Measurements from ENCODE around the gene POLR2J. TPM values are rescaled to one million over a fixed set of nuclear protein-coding genes. Genes with fewer than 3 reads are reported as not detected.

Gene POLR2J
- total RNA-seq, 1 experiment from 2014 or later = 66.9 TPM

- TF ChIP-seq CTCF (conservative IDR thresholded peaks at IDR 0.05) (no peak), EZH2 (IDR thresholded peaks at IDR 0.05; ENCODE audit: low read depth) (no peak)
- ChIA-PET CTCF (interaction anchor here (0.5 to 0.6 kb wide), 2 partner anchors 31 to 185 kb away, joined by 6 to 7 read pairs; no protein-coding TSS in a partner anchor), POLR2A (ENCODE audit: unreplicated experiment) (interaction anchor here (0.8 kb wide), 1 partner anchor 49 kb away, joined by 28 read pairs; no protein-coding TSS in a partner anchor)
- peak within 1 kb of the TSS; percentile 100 for H2AFZ ChIP-seq
- peaks cover 17% of the 10 kb centered on the region; the same call in 1 of the 2 replicates for H3K79me2 ChIP-seq (ENCODE audit: low read depth)
- H3K36me3 ChIP-seq (ENCODE audit: low read depth) = no peaks in the 10 kb centered on the region
- DNase-seq = peak; percentile 69 to 95
- H3K27ac ChIP-seq = no peak within 1 kb of the TSS
- no peaks in the 10 kb centered on the region for H3K27me3 ChIP-seq (ENCODE audit: insufficient read depth, low read depth)
- H3K4me2 ChIP-seq = peak within 1 kb of the TSS; percentile 91
- intact Hi-C loops (cut with micrococcal nuclease; ENCODE audit: unreplicated experiment) = loop anchor here (10.0 kb wide), 1 partner anchor 190 kb away; no protein-coding TSS in a partner anchor
- no peaks in the 10 kb centered on the region for H3K9me2 ChIP-seq (ENCODE audit: insufficient read depth)
- no peaks in the 10 kb centered on the region for H3K9me3 ChIP-seq (ENCODE audit: insufficient read depth, low read depth)
- peaks cover 12% of the 10 kb centered on the region for H3K4me1 ChIP-seq (replicated peaks; ENCODE audit: insufficient read depth)
- H3K4me3 ChIP-seq = peak within 1 kb of the TSS; percentile 99
- no peaks in the 10 kb centered on the region for H4K20me1 ChIP-seq (ENCODE audit: insufficient read depth)
- H3F3A ChIP-seq (ENCODE audit: insufficient read depth, low read depth) = no peaks in the 10 kb centered on the region; the same call in 1 of the 2 replicates
- no TSS peak for BruUV-seq (replicated peaks)
Measured at GRCh38 chr7:102464577-102465280, 14.0 kb downstream of the POLR2J start, which contains the start of the genes ALKBH4 and LRWD1. TSS of gene ALKBH4 (minus strand) at chr7:102464863. CDS start at chr7:102464836, 27 bp downstream. TSS of gene LRWD1 (plus strand) at chr7:102464984. CDS start at chr7:102465081, 97 bp downstream.

GRCh38 chr7:102463841-102464576 lies 14.7 kb downstream of the POLR2J start:
- H4K20me1 ChIP-seq (ENCODE audit: insufficient read depth) = no peaks in the 10 kb centered on the region
- TSS peak; percentile 16 for BruUV-seq (replicated peaks)
- H3K79me2 ChIP-seq (ENCODE audit: low read depth) = peaks cover 17% of the 10 kb centered on the region; the same call in 1 of the 2 replicates
- CTCF ChIA-PET = no interaction called here
- H3K36me3 ChIP-seq (ENCODE audit: low read depth) = no peaks in the 10 kb centered on the region
- H3K9me2 ChIP-seq (ENCODE audit: insufficient read depth) = no peaks in the 10 kb centered on the region
- intact Hi-C loops (cut with micrococcal nuclease; ENCODE audit: unreplicated experiment) = loop anchor here (10.0 kb wide), 1 partner anchor 189 kb away; no protein-coding TSS in a partner anchor
- DNase-seq = no peak
- no peaks in the 10 kb centered on the region; the same call in 1 of the 2 replicates for H3F3A ChIP-seq (ENCODE audit: insufficient read depth, low read depth)
- peak overlapping the region; percentile 91 for H3K4me2 ChIP-seq
- H3K27ac ChIP-seq = no peak overlapping the region
- no peaks in the 10 kb centered on the region for H3K9me3 ChIP-seq (ENCODE audit: insufficient read depth, low read depth)
- no peaks in the 10 kb centered on the region for H3K27me3 ChIP-seq (ENCODE audit: insufficient read depth, low read depth)
- no peak for TF ChIP-seq CTCF (conservative IDR thresholded peaks at IDR 0.05)
- no peak for TF ChIP-seq EZH2 (IDR thresholded peaks at IDR 0.05; ENCODE audit: low read depth)
- peaks cover 12% of the 10 kb centered on the region for H3K4me1 ChIP-seq (replicated peaks; ENCODE audit: insufficient read depth)
- POLR2A ChIA-PET (ENCODE audit: unreplicated experiment) = interaction anchor here (0.6 to 0.8 kb wide), 2 partner anchors 48 to 77 kb away, joined by 3 to 28 read pairs; no protein-coding TSS in a partner anchor
- H3K4me3 ChIP-seq = peak overlapping the region; percentile 99
- H2AFZ ChIP-seq = peak overlapping the region; percentile 100

- H3K9me3 ChIP-seq (ENCODE audit: insufficient read depth, low read depth) = no peaks in the 10 kb centered on the region
- H3K27me3 ChIP-seq (ENCODE audit: insufficient read depth, low read depth) = no peaks in the 10 kb centered on the region
- H3K27ac ChIP-seq = no peak overlapping the region
- no peak for DNase-seq
- ChIA-PET CTCF (no interaction called here), POLR2A (ENCODE audit: unreplicated experiment) (no interaction called here)
- H3F3A ChIP-seq (ENCODE audit: insufficient read depth, low read depth) = 0 out of 2 replicates have a peak, but pooled peaks cover 2% of the 10 kb centered on the region
- no peaks in the 10 kb centered on the region for H3K36me3 ChIP-seq (ENCODE audit: low read depth)
- no peak overlapping the region for H3K4me3 ChIP-seq
- BruUV-seq (replicated peaks) = no TSS peak
- H3K79me2 ChIP-seq (ENCODE audit: low read depth) = peaks cover 17% of the 10 kb centered on the region; the same call in 1 of the 2 replicates
- no peak for TF ChIP-seq EZH2 (IDR thresholded peaks at IDR 0.05; ENCODE audit: low read depth)
- TF ChIP-seq CTCF (conservative IDR thresholded peaks at IDR 0.05) = no peak
- H3K4me1 ChIP-seq (replicated peaks; ENCODE audit: insufficient read depth) = peaks cover 7% of the 10 kb centered on the region; the same call in 1 of the 2 replicates
- intact Hi-C loops (cut with micrococcal nuclease; ENCODE audit: unreplicated experiment) = loop anchor here (10.0 kb wide), 1 partner anchor 186 kb away; no protein-coding TSS in a partner anchor
- H3K4me2 ChIP-seq = no peak overlapping the region
- no peak overlapping the region for H2AFZ ChIP-seq
- no peaks in the 10 kb centered on the region for H4K20me1 ChIP-seq (ENCODE audit: insufficient read depth)
- no peaks in the 10 kb centered on the region for H3K9me2 ChIP-seq (ENCODE audit: insufficient read depth)
Measured at GRCh38 chr7:102460467-102460866, 18.3 kb downstream of the POLR2J start.
